IMR-90 (cell line): Measurements from ENCODE around the gene DPYD. TPM values are rescaled to one million over a fixed set of nuclear protein-coding genes. Genes with fewer than 3 reads are reported as not detected.

Source experiments
- ATAC-seq: fragments of 200-7000 bp; cut with Tn5 transposase; 2 replicates; pipeline ENCODE4 v1.9.1; 2020; ENCODE audit warnings: low read depth, mild to moderate bottlenecking, moderate library complexity
- BruUV-seq: library from RNA; stranded (reverse); fragments of 400-500 nt; replicated peaks from 2 replicates; lab custom pipeline; 2021; lab: Mats Ljungman, UMichigan
- CTCF ChIA-PET: fragments of 300-600 bp; formaldehyde crosslinking; extraction: SDS; loops from one replicate; lab custom pipeline; 2021; ENCODE audit warnings: antibody characterized with exemption; lab: Yijun Ruan, JAX
- POLR2A ChIA-PET: fragments of 300-600 bp; sonication (Branson Sonifier 250); formaldehyde crosslinking; loops from one replicate; lab custom pipeline; 2022; ENCODE audit warnings: antibody characterized with exemption; ENCODE audit not compliant: unreplicated experiment; lab: Charles Lee
- DNase-seq: peaks from one replicate; pipeline ENCODE4 v3.0.0; 2013
- H2AFZ ChIP-seq: replicated peaks from 2 replicates; pipeline ENCODE3; 2013; ENCODE audit warnings: low read length, mild to moderate bottlenecking; ENCODE audit not compliant: poor library complexity
- H2AK5ac ChIP-seq: 2 replicates; pipeline ENCODE4 v1.6.1; 2013; ENCODE audit warnings: low read depth, low read length, inconsistent platforms
- H2AK9ac ChIP-seq: replicated peaks from 2 replicates; pipeline ENCODE3; 2013; ENCODE audit warnings: mild to moderate bottlenecking, low read depth, low read length, moderate library complexity; ENCODE audit not compliant: poor library complexity
- H2BK120ac ChIP-seq: 2 replicates; pipeline ENCODE4 v1.6.1; 2013; ENCODE audit warnings: low read depth, low read length, inconsistent platforms
- H2BK15ac ChIP-seq: 3 replicates; pipeline ENCODE4 v1.6.1; 2013; ENCODE audit warnings: low read depth, low read length, inconsistent platforms
- H2BK20ac ChIP-seq: 2 replicates; pipeline ENCODE4 v1.6.1; 2013; ENCODE audit warnings: low read depth, mild to moderate bottlenecking, inconsistent platforms, low read length, moderate library complexity
- H2BK5ac ChIP-seq: 2 replicates; pipeline ENCODE4 v1.6.1; 2013; ENCODE audit warnings: mild to moderate bottlenecking, low read depth, low read length, inconsistent platforms; ENCODE audit not compliant: poor library complexity, severe bottlenecking
- H3K14ac ChIP-seq: replicated peaks from 2 replicates; pipeline ENCODE4 v1.6.1; 2013; ENCODE audit warnings: low read depth, low read length, inconsistent platforms
- H3K18ac ChIP-seq: 2 replicates; pipeline ENCODE4 v1.6.1; 2013; ENCODE audit warnings: low read depth, low read length, control low read depth
- H3K23ac ChIP-seq: 2 replicates; pipeline ENCODE4 v1.6.1; 2013; ENCODE audit warnings: low read depth, low read length, inconsistent platforms
- H3K27ac ChIP-seq: 2 replicates; pipeline ENCODE4 v1.5.1; 2013; ENCODE audit warnings: mild to moderate bottlenecking, control low read depth, low read length; ENCODE audit not compliant: insufficient read depth
- H3K27me3 ChIP-seq: 2 replicates; pipeline ENCODE4 v1.6.1; 2013; ENCODE audit warnings: low read length; ENCODE audit not compliant: control insufficient read depth, insufficient read depth
- H3K36me3 ChIP-seq: 2 replicates; pipeline ENCODE4 v1.6.1; 2013; ENCODE audit warnings: low read length, mixed read lengths; ENCODE audit not compliant: control insufficient read depth, insufficient read depth
- H3K4ac ChIP-seq: 2 replicates; pipeline ENCODE4 v1.6.1; 2013; ENCODE audit warnings: low read depth, low read length, inconsistent platforms
- H3K4me1 ChIP-seq: 2 replicates; pipeline ENCODE4 v1.6.1; 2013; ENCODE audit warnings: low read length, mixed read lengths; ENCODE audit not compliant: control insufficient read depth, insufficient read depth
- H3K4me2 ChIP-seq: 2 replicates; pipeline ENCODE4 v1.6.1; 2013; ENCODE audit warnings: low read depth, mild to moderate bottlenecking, control low read depth, low read length, moderate library complexity
- H3K4me3 ChIP-seq: 2 replicates; pipeline ENCODE4 v1.5.1; 2013; ENCODE audit warnings: low read depth, mild to moderate bottlenecking, control low read depth, low read length, moderate library complexity; ENCODE audit not compliant: insufficient read depth
- H3K56ac ChIP-seq: 2 replicates; pipeline ENCODE4 v1.6.1; 2013; ENCODE audit warnings: low read length, inconsistent platforms; ENCODE audit not compliant: insufficient read depth; ENCODE audit errors: extremely low read depth
- H3K79me1 ChIP-seq, 2 experiments: 2 replicates each; pipeline ENCODE4 v1.6.1; 2013; ENCODE audit warnings: low read length in 2 of 2, inconsistent platforms in 1 of 2, low read depth in 1 of 2
- H3K9ac ChIP-seq: 2 replicates; pipeline ENCODE4 v1.6.1; 2013; ENCODE audit warnings: low read depth, low read length, control low read depth
- H3K9me1 ChIP-seq: 2 replicates; pipeline ENCODE4 v1.6.1; 2013; ENCODE audit warnings: low read length, inconsistent platforms; ENCODE audit not compliant: insufficient read depth
- H3K9me3 ChIP-seq: 2 replicates; pipeline ENCODE4 v1.6.1; 2013; ENCODE audit warnings: low read length; ENCODE audit not compliant: control insufficient read depth, insufficient read depth
- H4K20me1 ChIP-seq: 2 replicates; pipeline ENCODE4 v1.6.1; 2013; ENCODE audit warnings: low read length, inconsistent platforms; ENCODE audit not compliant: insufficient read depth
- H4K5ac ChIP-seq: 2 replicates; pipeline ENCODE4 v1.6.1; 2013; ENCODE audit warnings: mild to moderate bottlenecking, low read depth, low read length, control low read depth
- H4K8ac ChIP-seq, 2 experiments: 2 replicates each; pipeline ENCODE4 v1.6.1; 2013; ENCODE audit warnings: low read depth in 2 of 2, low read length in 2 of 2, control low read depth in 1 of 2, inconsistent platforms in 1 of 2
- H4K91ac ChIP-seq: 2 replicates; pipeline ENCODE4 v1.6.1; 2013; ENCODE audit warnings: low read depth, low read length, inconsistent platforms; ENCODE audit not compliant: insufficient read depth
- BHLHE40 ChIP-seq: fragments of 150-350 bp; IDR thresholded peaks from 2 replicates; pipeline ENCODE4 v1.6.1; 2016; ENCODE audit warnings: mild to moderate bottlenecking, low read depth, low read length
- CHD1 ChIP-seq: IDR thresholded peaks from 2 replicates; pipeline ENCODE4 v1.6.1; 2012; ENCODE audit warnings: low read depth, low read length, improper control_type of control experiment
- MAZ ChIP-seq: IDR thresholded peaks from 2 replicates; pipeline ENCODE4 v1.6.1; 2012; ENCODE audit warnings: low read depth, mild to moderate bottlenecking, low read length, improper control_type of control experiment, moderate library complexity, borderline replicate concordance
- MXI1 ChIP-seq: IDR thresholded peaks from 2 replicates; pipeline ENCODE4 v1.6.1; 2012; ENCODE audit warnings: low read depth, mild to moderate bottlenecking, low read length, moderate library complexity, borderline replicate concordance
- NFE2L2 ChIP-seq: fragments of 150-350 bp; IDR thresholded peaks from 2 replicates; pipeline ENCODE4 v1.6.1; 2016; ENCODE audit warnings: low read depth, mild to moderate bottlenecking, low read length
- RCOR1 ChIP-seq: IDR thresholded peaks from 2 replicates; pipeline ENCODE4 v1.6.1; 2012; ENCODE audit warnings: mild to moderate bottlenecking, low read length, improper control_type of control experiment; ENCODE audit not compliant: insufficient replicate concordance
- SMC3 ChIP-seq: fragments of 150-350 bp; IDR thresholded peaks from 2 replicates; pipeline ENCODE4 v1.6.1; 2016; ENCODE audit warnings: low read depth, mild to moderate bottlenecking, antibody characterized with exemption, low read length, moderate library complexity
- WGBS, 2 experiments: methylation state at CpG; one replicate each; pipeline versions ENCODE4 v1.1.5 to v1.1.7; 2013; ENCODE audit warnings: missing lambda C conversion rate in 2 of 2; ENCODE audit not compliant: insufficient read length in 1 of 2; ENCODE audit errors: extremely low coverage in 2 of 2; 5-methylcytosine and 5-hydroxymethylcytosine counted together
- dilution Hi-C: fragments of 300-500 bp; cut with HindIII; formaldehyde crosslinking; loops from one replicate; pipeline ENCODE4 v1.14.3; 2018; ENCODE audit warnings: low sequenced_read_pairs; ENCODE audit not compliant: unreplicated experiment
- in situ Hi-C: fragments of 300-500 bp; cut with MboI; formaldehyde crosslinking; loops from 3 replicates; pipeline ENCODE4 v1.14.3; 2019; ENCODE audit warnings: low sequenced_read_pairs, inconsistent platforms, mixed read lengths
- intact Hi-C: fragments of 100-400 bp; cut with micrococcal nuclease; formaldehyde crosslinking; loops from 2 replicates; pipeline ENCODE4 v1.10.0; 2022
- polyA plus RNA-seq, 3 experiments: library from polyadenylated mRNA; depleted of rRNA; stranded (reverse); fragments of >200 nt; gene quantifications; 2 replicates each; pipeline ENCODE4 v1.2.3, GENCODE V29; 2012; ENCODE audit warnings: low replicate concordance in 1 of 3
- total RNA-seq: library from RNA; depleted of rRNA; stranded (reverse); fragments of >200 nt; gene quantifications from 2 replicates; pipeline ENCODE4 v1.2.3, GENCODE V29; 2012
- TF ChIP-seq, protein P1 (sequence below): fragments of 150-350 bp; IDR thresholded peaks from 2 replicates; pipeline ENCODE4 v1.6.1; 2017; ENCODE audit warnings: mild to moderate bottlenecking, antibody characterized with exemption, low read length, low read depth

The DPYD gene
- total and polyA plus RNA-seq, 2 of the 4 experiments (the other 2 are of a cell fraction), result 9.3 to 47.3 TPM

- no peak for ATAC-seq
- H2AFZ ChIP-seq, result no peak overlapping the region
- no peaks in the 10 kb centered on the region for H3K9me1 ChIP-seq
- no peaks in the 10 kb centered on the region for H3K4me1 ChIP-seq
- no peaks in the 10 kb centered on the region for H3K27me3 ChIP-seq
- no peak overlapping the region for H3K4me2 ChIP-seq
- BruUV-seq, result no TSS peak
- H3K27ac ChIP-seq, result no peak overlapping the region
- H2BK120ac ChIP-seq, result no peak overlapping the region
- H3K36me3 ChIP-seq, result no peaks in the 10 kb centered on the region
- H2BK5ac ChIP-seq, result no peak overlapping the region
- no peak overlapping the region for H4K8ac ChIP-seq
- dilution Hi-C loops (no loop called here), in situ Hi-C loops (no loop called here), intact Hi-C loops (no loop called here)
- no peak overlapping the region for H4K5ac ChIP-seq
- no peak overlapping the region for H2AK5ac ChIP-seq
- ChIA-PET CTCF (no interaction called here), POLR2A (no interaction called here)
- H3K18ac ChIP-seq, result no peak overlapping the region
- no CpG with 5 or more reads among the region's 1 CpG for WGBS, 2 experiments
- no peak overlapping the region for H2AK9ac ChIP-seq
- no peak for DNase-seq
- no peak overlapping the region for H3K4me3 ChIP-seq
- no peaks in the 10 kb centered on the region for H3K9me3 ChIP-seq
- H2BK15ac ChIP-seq, result no peak overlapping the region
- H3K9ac ChIP-seq, result no peak overlapping the region
- no peaks in the 10 kb centered on the region for H4K20me1 ChIP-seq
- no peaks in the 10 kb centered on the region; a peak in 1 of 4 replicates for H3K79me1 ChIP-seq
- no peak overlapping the region for H4K91ac ChIP-seq
- no peak overlapping the region for H3K23ac ChIP-seq
- H3K14ac ChIP-seq, result no peak overlapping the region
- no peak overlapping the region for H3K56ac ChIP-seq
- no peak overlapping the region for H2BK20ac ChIP-seq
- TF ChIP-seq BHLHE40, result no peak
- no peak for TF ChIP-seq MAZ
- no peak for TF ChIP-seq NFE2L2
- TF ChIP-seq, protein P1, sequence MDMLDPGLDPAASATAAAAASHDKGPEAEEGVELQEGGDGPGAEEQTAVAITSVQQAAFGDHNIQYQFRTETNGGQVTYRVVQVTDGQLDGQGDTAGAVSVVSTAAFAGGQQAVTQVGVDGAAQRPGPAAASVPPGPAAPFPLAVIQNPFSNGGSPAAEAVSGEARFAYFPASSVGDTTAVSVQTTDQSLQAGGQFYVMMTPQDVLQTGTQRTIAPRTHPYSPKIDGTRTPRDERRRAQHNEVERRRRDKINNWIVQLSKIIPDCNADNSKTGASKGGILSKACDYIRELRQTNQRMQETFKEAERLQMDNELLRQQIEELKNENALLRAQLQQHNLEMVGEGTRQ, result no peak
- no peak for TF ChIP-seq MXI1
- TF ChIP-seq RCOR1, result no peak
- no peak for TF ChIP-seq CHD1
- TF ChIP-seq SMC3, result no peak
- no peak overlapping the region for H3K4ac ChIP-seq
Measured at GRCh38 chr1:97837161-97837560, 83.7 kb downstream of the DPYD start.
